ENCODE measurements around the gene SIRT2. TPM values are rescaled to one million over a fixed set of nuclear protein-coding genes. Genes with fewer than 3 reads are reported as not detected.

SIRT2 gene
- total RNA-seq, 1 donor from 2014 or later: 43.5 TPM

GRCh38 chr19:38841180-38841766 is 58.1 kb downstream of the SIRT2 start:
- H3K4me3 ChIP-seq (ENCODE audit: low read depth, low read length): no peak overlapping the region
- TF ChIP-seq, protein P1, sequence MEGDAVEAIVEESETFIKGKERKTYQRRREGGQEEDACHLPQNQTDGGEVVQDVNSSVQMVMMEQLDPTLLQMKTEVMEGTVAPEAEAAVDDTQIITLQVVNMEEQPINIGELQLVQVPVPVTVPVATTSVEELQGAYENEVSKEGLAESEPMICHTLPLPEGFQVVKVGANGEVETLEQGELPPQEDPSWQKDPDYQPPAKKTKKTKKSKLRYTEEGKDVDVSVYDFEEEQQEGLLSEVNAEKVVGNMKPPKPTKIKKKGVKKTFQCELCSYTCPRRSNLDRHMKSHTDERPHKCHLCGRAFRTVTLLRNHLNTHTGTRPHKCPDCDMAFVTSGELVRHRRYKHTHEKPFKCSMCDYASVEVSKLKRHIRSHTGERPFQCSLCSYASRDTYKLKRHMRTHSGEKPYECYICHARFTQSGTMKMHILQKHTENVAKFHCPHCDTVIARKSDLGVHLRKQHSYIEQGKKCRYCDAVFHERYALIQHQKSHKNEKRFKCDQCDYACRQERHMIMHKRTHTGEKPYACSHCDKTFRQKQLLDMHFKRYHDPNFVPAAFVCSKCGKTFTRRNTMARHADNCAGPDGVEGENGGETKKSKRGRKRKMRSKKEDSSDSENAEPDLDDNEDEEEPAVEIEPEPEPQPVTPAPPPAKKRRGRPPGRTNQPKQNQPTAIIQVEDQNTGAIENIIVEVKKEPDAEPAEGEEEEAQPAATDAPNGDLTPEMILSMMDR (conservative IDR thresholded peaks at IDR 0.05; ENCODE audit: low read depth, low read length): no peak
- DNase-seq (ENCODE audit: low read depth): no peak

GRCh38 chr19:38840583-38840968 is 58.8 kb downstream of the SIRT2 start:
- TF ChIP-seq, protein P1 (conservative IDR thresholded peaks at IDR 0.05; ENCODE audit: low read depth, low read length): no peak
- DNase-seq (ENCODE audit: low read depth): no peak
- H3K4me3 ChIP-seq (ENCODE audit: low read depth, low read length): no peak overlapping the region

GRCh38 chr19:38839816-38840582 is 59.4 kb downstream of the SIRT2 start:
- TF ChIP-seq, protein P1 (conservative IDR thresholded peaks at IDR 0.05; ENCODE audit: low read depth, low read length): no peak
- no peak for DNase-seq (ENCODE audit: low read depth)
- H3K4me3 ChIP-seq (ENCODE audit: low read depth, low read length): no peak overlapping the region

DNA sequence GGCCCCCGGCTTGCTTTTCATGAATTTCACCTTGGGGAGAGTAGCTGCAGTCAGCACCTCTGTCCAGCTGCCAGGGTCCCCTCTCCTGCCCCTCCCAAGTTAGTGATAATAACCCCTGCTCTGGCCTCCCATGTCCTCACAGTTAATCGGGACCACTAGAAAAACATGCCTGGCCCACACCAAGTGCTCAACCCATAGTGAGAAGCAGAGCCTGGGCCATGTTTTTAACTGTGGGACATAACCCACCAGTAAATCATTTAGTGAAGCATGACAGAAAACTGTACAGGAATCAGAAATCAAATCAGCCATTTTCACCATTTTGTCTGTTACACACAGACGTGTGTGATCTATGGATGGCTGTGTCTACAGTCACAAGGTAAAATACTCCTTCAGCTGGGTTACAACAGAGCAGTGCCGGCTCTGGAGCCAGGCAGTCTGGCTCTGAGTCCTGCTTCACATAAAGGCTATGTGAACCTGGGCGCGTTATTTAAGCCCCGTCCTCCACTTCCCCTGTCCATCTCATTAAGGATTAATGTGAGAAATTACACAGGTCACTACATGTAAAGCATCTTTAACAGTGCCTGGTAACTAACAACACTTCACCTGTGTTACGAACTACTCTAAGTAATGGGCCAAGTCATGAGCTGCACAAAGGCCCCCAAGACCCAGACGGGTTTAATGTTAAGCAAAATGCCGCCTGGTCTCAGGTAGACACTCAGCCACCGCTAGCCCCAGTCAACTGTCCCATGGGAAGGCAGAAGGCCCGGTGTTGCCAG is 60.2 kb downstream of the SIRT2 start:
- TF ChIP-seq, protein P1 (conservative IDR thresholded peaks at IDR 0.05; ENCODE audit: low read depth, low read length): no peak
- H3K4me3 ChIP-seq (ENCODE audit: low read depth, low read length): no peak overlapping the region
- no peak for DNase-seq (ENCODE audit: low read depth)

DNA sequence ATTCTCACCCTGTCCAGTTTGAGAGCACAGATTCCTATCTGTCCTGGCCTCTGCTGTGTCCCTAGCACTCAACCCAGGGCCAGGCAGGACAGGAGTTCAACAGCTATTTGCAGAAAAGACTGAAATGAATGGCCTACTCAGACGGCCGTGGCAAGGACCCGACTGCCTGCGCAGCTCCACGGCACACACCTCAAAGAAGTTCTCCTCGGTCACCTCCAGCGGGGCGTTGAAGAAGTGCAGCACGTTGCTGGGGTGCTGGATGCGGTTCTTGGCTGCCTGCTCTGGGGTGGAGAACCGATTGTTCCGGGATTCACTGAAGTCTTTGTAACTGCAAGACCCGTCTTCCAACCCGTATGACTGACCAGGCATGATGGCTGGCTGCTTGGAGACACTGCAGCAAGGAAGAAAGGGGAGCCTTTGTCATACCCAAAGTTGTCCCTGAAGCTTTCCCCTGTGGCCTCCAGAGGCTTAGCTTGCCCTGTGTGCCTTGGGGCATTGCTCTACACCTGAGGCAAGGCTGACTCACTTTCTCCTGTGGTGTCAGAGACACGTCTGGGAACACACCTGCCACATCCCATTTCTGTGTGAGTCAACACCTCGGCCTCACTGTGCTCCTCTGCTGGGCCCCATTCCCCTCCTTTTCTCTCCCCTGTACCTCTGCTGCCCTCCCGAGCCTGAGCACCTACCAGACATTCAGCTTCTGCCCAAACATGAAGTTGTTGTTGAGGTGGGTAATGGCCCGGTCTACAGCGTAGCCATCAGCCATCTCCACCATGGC is 61.0 kb downstream of the SIRT2 start:
- no peak for DNase-seq (ENCODE audit: low read depth)
- TF ChIP-seq, protein P1 (conservative IDR thresholded peaks at IDR 0.05; ENCODE audit: low read depth, low read length): no peak
- H3K4me3 ChIP-seq (ENCODE audit: low read depth, low read length): no peak overlapping the region

- TF ChIP-seq, protein P1 (conservative IDR thresholded peaks at IDR 0.05; ENCODE audit: low read depth, low read length): no peak
- H3K4me3 ChIP-seq (ENCODE audit: low read depth, low read length): no peak overlapping the region
- DNase-seq (ENCODE audit: low read depth): no peak
These were observed 61.7 kb downstream of the SIRT2 start for GRCh38 chr19:38837656-38838121.

Data from epithelial cell of proximal tubule (primary cell).